Measurements from ENCODE around the gene NR1H4.

DNA sequence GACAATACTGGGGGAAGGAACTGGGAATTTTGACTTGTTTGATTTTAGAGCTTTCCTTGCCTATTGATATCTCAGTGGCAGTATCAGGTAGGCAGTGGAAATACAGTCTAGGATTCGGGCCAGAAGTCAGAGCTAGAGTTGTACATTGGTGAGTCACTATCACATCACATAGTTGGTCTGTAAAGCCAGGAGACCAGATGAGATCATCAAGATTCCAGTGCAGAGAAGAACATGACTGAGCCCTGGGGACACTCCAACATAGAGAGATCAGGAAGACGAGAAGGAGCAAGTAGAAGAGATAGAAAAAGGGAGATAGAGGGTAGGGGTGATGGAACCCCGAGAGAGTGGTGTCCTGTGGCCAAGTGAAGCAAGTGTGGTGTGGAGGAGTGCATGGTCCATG is 46.6 kb upstream of the NR1H4 start:
- TF ChIP-seq, protein P1, sequence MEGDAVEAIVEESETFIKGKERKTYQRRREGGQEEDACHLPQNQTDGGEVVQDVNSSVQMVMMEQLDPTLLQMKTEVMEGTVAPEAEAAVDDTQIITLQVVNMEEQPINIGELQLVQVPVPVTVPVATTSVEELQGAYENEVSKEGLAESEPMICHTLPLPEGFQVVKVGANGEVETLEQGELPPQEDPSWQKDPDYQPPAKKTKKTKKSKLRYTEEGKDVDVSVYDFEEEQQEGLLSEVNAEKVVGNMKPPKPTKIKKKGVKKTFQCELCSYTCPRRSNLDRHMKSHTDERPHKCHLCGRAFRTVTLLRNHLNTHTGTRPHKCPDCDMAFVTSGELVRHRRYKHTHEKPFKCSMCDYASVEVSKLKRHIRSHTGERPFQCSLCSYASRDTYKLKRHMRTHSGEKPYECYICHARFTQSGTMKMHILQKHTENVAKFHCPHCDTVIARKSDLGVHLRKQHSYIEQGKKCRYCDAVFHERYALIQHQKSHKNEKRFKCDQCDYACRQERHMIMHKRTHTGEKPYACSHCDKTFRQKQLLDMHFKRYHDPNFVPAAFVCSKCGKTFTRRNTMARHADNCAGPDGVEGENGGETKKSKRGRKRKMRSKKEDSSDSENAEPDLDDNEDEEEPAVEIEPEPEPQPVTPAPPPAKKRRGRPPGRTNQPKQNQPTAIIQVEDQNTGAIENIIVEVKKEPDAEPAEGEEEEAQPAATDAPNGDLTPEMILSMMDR (conservative IDR thresholded peaks at IDR 0.05; ENCODE audit: low read length) = no peak
- TF ChIP-seq EZH2phosphoT487 (IDR thresholded peaks at IDR 0.05; ENCODE audit: borderline replicate concordance) = no peak

Measured in Loucy (cell line).